Effector memory CD8-positive, alpha-beta T cell (primary cell): Measurements from ENCODE around the gene LTBR.

ENCODE experiments used
- ATAC-seq: fragments of 150-1000 bp; cut with Tn5 transposase; replicated peaks from 2 replicates; pipeline ENCODE4 v1.10.0; 2021; ENCODE audit warnings: mild to moderate bottlenecking, moderate library complexity
- DNase-seq, 3 experiments: peaks; one replicate each; pipeline ENCODE4 v3.0.0; 2021
- H3K27ac Mint-ChIP-seq, 2 donors: one replicate each; pipeline ENCODE4 v1.8.0; 2022; ENCODE audit warnings: mild to moderate bottlenecking in 2 of 2, mixed read lengths in 2 of 2, moderate library complexity in 2 of 2
- H3K27me3 Mint-ChIP-seq, 2 donors: one replicate each; pipeline ENCODE4 v1.8.0; 2022; ENCODE audit warnings: mixed read lengths in 2 of 2
- H3K36me3 Mint-ChIP-seq: one replicate; pipeline ENCODE4 v1.8.0; 2022; ENCODE audit warnings: mild to moderate bottlenecking, moderate library complexity, mixed read lengths; ENCODE audit not compliant: insufficient read depth
- H3K4me1 Mint-ChIP-seq, 2 donors: one replicate each; pipeline ENCODE4 v1.8.0; 2022; ENCODE audit warnings: low read depth in 2 of 2, mixed read lengths in 2 of 2
- H3K4me3 Mint-ChIP-seq, 2 donors: one replicate each; pipeline ENCODE4 v1.8.0; 2022; ENCODE audit warnings: mild to moderate bottlenecking in 2 of 2, mixed read lengths in 2 of 2, moderate library complexity in 2 of 2
- H3K9me3 Mint-ChIP-seq, 2 donors: one replicate each; pipeline ENCODE4 v1.8.0; 2022; ENCODE audit warnings: mixed read lengths in 2 of 2

Gene LTBR

GRCh38 chr12:6375269-6376078 lies 8.5 kb upstream of the LTBR start, which contains the start of gene SCNN1A:
Gene SCNN1A, minus strand, starts transcription at chr12:6375563. Its CDS starts 780 bp downstream, at chr12:6374783.
- Mint-ChIP-seq H3K36me3 (no peaks in the 10 kb centered on the region), H3K27me3 (peaks cover 5 to 12% of the 10 kb centered on the region in 2 donors), H3K27ac (peak within 1 kb of the TSS; percentile 55 to 71), H3K4me3 (peak within 1 kb of the TSS; percentile 57 to 69), H3K9me3 (no peaks in the 10 kb centered on the region), H3K4me1 (peaks cover 11 to 27% of the 10 kb centered on the region in 2 donors)
- DNase-seq = no peak
- ATAC-seq = no peak

GRCh38 chr12:6376079-6376869 lies 7.7 kb upstream of the LTBR start:
- peak overlapping the region; percentile 55 to 71 for H3K27ac Mint-ChIP-seq
- peaks cover 11 to 26% of the 10 kb centered on the region in 2 donors for H3K4me1 Mint-ChIP-seq
- peaks cover 13 to 19% of the 10 kb centered on the region in 2 donors for H3K27me3 Mint-ChIP-seq
- H3K36me3 Mint-ChIP-seq = no peaks in the 10 kb centered on the region
- DNase-seq (no peak), ATAC-seq (peak; percentile 61)
- H3K4me3 Mint-ChIP-seq = peak overlapping the region; percentile 57 to 69
- H3K9me3 Mint-ChIP-seq = no peaks in the 10 kb centered on the region

- Mint-ChIP-seq H3K4me3 (peak overlapping the region; percentile 57 to 69), H3K27me3 (peaks cover 21 to 27% of the 10 kb centered on the region in 2 donors), H3K9me3 (no peaks in the 10 kb centered on the region), H3K27ac (peak overlapping the region; percentile 55 to 71), H3K36me3 (no peaks in the 10 kb centered on the region), H3K4me1 (peaks cover 11 to 26% of the 10 kb centered on the region in 2 donors)
- no peak for DNase-seq
- peak; percentile 68 for ATAC-seq
These were observed 6.9 kb upstream of the LTBR start for GRCh38 chr12:6376870-6377666.

GRCh38 chr12:6377667-6377994 lies 6.3 kb upstream of the LTBR start:
- peak overlapping the region; percentile 57 to 69 for H3K4me3 Mint-ChIP-seq
- no peaks in the 10 kb centered on the region for H3K36me3 Mint-ChIP-seq
- H3K27ac Mint-ChIP-seq = peak overlapping the region; percentile 11 to 55
- no peak for DNase-seq
- no peaks in the 10 kb centered on the region for H3K9me3 Mint-ChIP-seq
- peaks cover 27 to 31% of the 10 kb centered on the region in 2 donors for H3K27me3 Mint-ChIP-seq
- peaks cover 11 to 23% of the 10 kb centered on the region in 2 donors for H3K4me1 Mint-ChIP-seq
- ATAC-seq = no peak

- DNase-seq = no peak
- no peak for ATAC-seq
- H3K36me3 Mint-ChIP-seq = no peaks in the 10 kb centered on the region
- H3K9me3 Mint-ChIP-seq = no peaks in the 10 kb centered on the region
- H3K4me1 Mint-ChIP-seq = peaks cover 11 to 23% of the 10 kb centered on the region in 2 donors
- H3K27ac Mint-ChIP-seq = no peak overlapping the region
- H3K27me3 Mint-ChIP-seq = peaks cover 36 to 40% of the 10 kb centered on the region in 2 donors
- no peak overlapping the region for H3K4me3 Mint-ChIP-seq
These were observed 5.1 kb upstream of the LTBR start for GRCh38 chr12:6378709-6379472.

- H3K4me1 Mint-ChIP-seq = peaks cover 11 to 26% of the 10 kb centered on the region in 2 donors
- peaks cover 40 to 48% of the 10 kb centered on the region in 2 donors for H3K27me3 Mint-ChIP-seq
- no peak overlapping the region for H3K27ac Mint-ChIP-seq
- no peaks in the 10 kb centered on the region for H3K9me3 Mint-ChIP-seq
- H3K4me3 Mint-ChIP-seq = no peak overlapping the region
- ATAC-seq = no peak
- DNase-seq = no peak
- H3K36me3 Mint-ChIP-seq = no peaks in the 10 kb centered on the region
These were observed 3.5 kb upstream of the LTBR start for GRCh38 chr12:6380141-6381121.

GRCh38 chr12:6382371-6382770 lies 1.6 kb upstream of the LTBR start:
- no peak overlapping the region for H3K27ac Mint-ChIP-seq
- no peaks in the 10 kb centered on the region for H3K9me3 Mint-ChIP-seq
- H3K27me3 Mint-ChIP-seq = peaks cover 33 to 48% of the 10 kb centered on the region in 2 donors
- no peak overlapping the region for H3K4me3 Mint-ChIP-seq
- DNase-seq = no peak
- H3K36me3 Mint-ChIP-seq = no peaks in the 10 kb centered on the region
- no peak for ATAC-seq
- peaks cover 0 to 11% of the 10 kb centered on the region in 2 donors for H3K4me1 Mint-ChIP-seq

GRCh38 chr12:6382982-6383381 lies 980 bp upstream of the LTBR start:
- ATAC-seq = no peak
- Mint-ChIP-seq H3K27ac (no peak overlapping the region), H3K27me3 (peaks cover 33 to 54% of the 10 kb centered on the region in 2 donors)

GRCh38 chr12:6384499-6385436 lies 806 bp downstream of the LTBR start:
- no peak overlapping the region for H3K27ac Mint-ChIP-seq
- no peak for ATAC-seq

More at GRCh38 chr12:6382982-6383381, 980 bp upstream of the LTBR start:
- Mint-ChIP-seq H3K36me3 (no peaks in the 10 kb centered on the region), H3K4me3 (peak overlapping the region in 1 of 2 donors; percentile 15), H3K9me3 (no peaks in the 10 kb centered on the region), H3K4me1 (peaks cover 0 to 8% of the 10 kb centered on the region in 2 donors)
- DNase-seq = no peak

GRCh38 chr12:6386038-6386437 lies 2.1 kb downstream of the LTBR start:
- Mint-ChIP-seq H3K36me3 (no peaks in the 10 kb centered on the region), H3K4me1 (peaks cover 0 to 8% of the 10 kb centered on the region in 2 donors), H3K4me3 (no peak overlapping the region), H3K27me3 (peaks cover 29 to 51% of the 10 kb centered on the region in 2 donors), H3K27ac (no peak overlapping the region), H3K9me3 (no peaks in the 10 kb centered on the region)
- no peak for DNase-seq
- no peak for ATAC-seq

More at GRCh38 chr12:6384499-6385436, 806 bp downstream of the LTBR start:
- Mint-ChIP-seq H3K27me3 (peaks cover 33 to 62% of the 10 kb centered on the region in 2 donors), H3K9me3 (no peaks in the 10 kb centered on the region), H3K4me1 (peaks cover 0 to 8% of the 10 kb centered on the region in 2 donors), H3K36me3 (no peaks in the 10 kb centered on the region), H3K4me3 (peak overlapping the region in 1 of 2 donors; percentile 41)
- DNase-seq = no peak

GRCh38 chr12:6386491-6386890 lies 2.5 kb downstream of the LTBR start:
- Mint-ChIP-seq H3K4me1 (peaks cover 0 to 8% of the 10 kb centered on the region in 2 donors), H3K27me3 (peaks cover 24 to 47% of the 10 kb centered on the region in 2 donors), H3K9me3 (no peaks in the 10 kb centered on the region), H3K27ac (no peak overlapping the region), H3K4me3 (no peak overlapping the region), H3K36me3 (no peaks in the 10 kb centered on the region)
- ATAC-seq = no peak
- DNase-seq = no peak
